Measurements from ENCODE around the gene SPAG9. TPM values are rescaled to one million over a fixed set of nuclear protein-coding genes. Genes with fewer than 3 reads are reported as not detected.
A peak's percentile ranks its signal among the peaks of the same experiment; 100 is the strongest.

The SPAG9 gene
- total and polyA plus RNA-seq, 5 donors from 2014 or later = 4.7 to 98.4 (median 6.0) TPM

DNA sequence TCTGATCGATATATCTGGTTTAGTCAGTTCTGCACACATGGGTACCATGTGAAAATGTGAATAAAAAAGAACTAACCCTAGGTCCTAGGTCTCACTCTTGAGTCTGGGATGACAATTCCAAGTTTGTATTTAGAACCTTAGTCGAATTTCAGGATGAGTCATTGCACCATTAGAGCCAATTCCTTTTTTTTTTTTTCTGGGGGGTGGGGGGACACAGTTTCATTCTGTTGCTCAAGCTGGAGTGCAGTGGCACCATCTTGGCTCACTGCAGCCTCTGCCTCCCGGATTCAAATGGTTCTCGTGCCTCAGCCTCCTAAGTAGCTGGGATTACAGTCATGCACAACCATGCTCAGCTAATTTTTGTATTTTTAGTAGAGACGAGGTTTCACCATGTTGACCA, 41.6 kb downstream of the SPAG9 start:
- peaks cover 29% of the 10 kb centered on the region for H3K36me3 ChIP-seq (ENCODE audit: control insufficient read depth, insufficient read depth, low read length)
- H3K9me3 ChIP-seq (ENCODE audit: control insufficient read depth in 2 of 2, low read length in 2 of 2) = no peaks in the 10 kb centered on the region
- H3K36me3 Mint-ChIP-seq = peaks cover 25% of the 10 kb centered on the region
- H3K27ac ChIP-seq (ENCODE audit: insufficient read depth, low read length, poor library complexity, severe bottlenecking) = no peak overlapping the region
- no peak overlapping the region for H3K27ac Mint-ChIP-seq
- no peak overlapping the region for H3K4me3 ChIP-seq (ENCODE audit: low read depth, low read length)
- ATAC-seq (ENCODE audit: low read depth in 2 of 2) (no peak), DNase-seq (no peak)
- H3K4me3 Mint-ChIP-seq = no peak overlapping the region
- peaks cover 12 to 19% (median 15%) of the 10 kb centered on the region in 4 donors for H3K4me1 Mint-ChIP-seq
- no peaks in the 10 kb centered on the region for H3K27me3 Mint-ChIP-seq
- H3K9me3 Mint-ChIP-seq = no peaks in the 10 kb centered on the region
- no peaks in the 10 kb centered on the region for H3K27me3 ChIP-seq (ENCODE audit: control insufficient read depth, insufficient read depth, low read length)
- H3K4me1 ChIP-seq (ENCODE audit: control insufficient read depth, insufficient read depth, low read length, poor library complexity, severe bottlenecking) = no peaks in the 10 kb centered on the region

DNA sequence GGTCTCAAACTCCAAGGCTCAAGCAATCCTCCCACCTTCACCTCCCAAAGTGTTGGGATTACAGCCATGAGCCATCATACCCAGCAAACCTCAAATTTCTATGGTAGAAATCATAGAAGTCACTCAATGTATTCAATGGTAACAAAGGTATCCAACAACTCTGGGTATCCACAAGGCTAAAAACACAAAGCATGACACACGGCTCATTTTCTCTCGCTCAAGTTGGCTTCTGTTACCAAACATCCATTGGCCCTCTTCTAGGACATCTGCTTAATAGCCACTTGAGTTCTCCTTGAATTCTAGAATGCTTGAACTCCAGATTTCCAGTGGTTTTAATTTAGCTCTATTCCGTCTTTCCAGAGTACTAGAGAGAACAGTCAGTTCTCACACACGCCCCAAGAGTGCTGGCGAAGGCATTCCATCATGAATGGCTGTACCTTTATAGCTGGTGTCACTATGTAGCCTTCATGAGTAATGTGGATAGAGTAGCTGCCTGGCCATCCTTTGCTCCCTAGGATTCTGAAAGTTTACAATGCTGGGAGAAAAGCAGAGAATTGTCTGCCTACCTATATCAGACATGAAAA, 42.6 kb downstream of the SPAG9 start:
- no peak for DNase-seq
- H3K4me3 Mint-ChIP-seq = no peak overlapping the region
- Histone ChIP-seq H3K4me3 (ENCODE audit: low read depth, low read length) (no peak overlapping the region), H3K27me3 (ENCODE audit: control insufficient read depth, insufficient read depth, low read length) (no peaks in the 10 kb centered on the region), H3K36me3 (ENCODE audit: control insufficient read depth, insufficient read depth, low read length) (peaks cover 29% of the 10 kb centered on the region), H3K4me1 (ENCODE audit: control insufficient read depth, insufficient read depth, low read length, poor library complexity, severe bottlenecking) (no peaks in the 10 kb centered on the region), H3K9me3 (ENCODE audit: control insufficient read depth in 2 of 2, low read length in 2 of 2) (no peaks in the 10 kb centered on the region), H3K27ac (ENCODE audit: insufficient read depth, low read length, poor library complexity, severe bottlenecking) (no peak overlapping the region)
- H3K27ac Mint-ChIP-seq = peak overlapping the region in 1 of 3 donors; percentile 38
- no peaks in the 10 kb centered on the region for H3K9me3 Mint-ChIP-seq
- ATAC-seq (ENCODE audit: low read depth in 2 of 2) = no peak
- H3K36me3 Mint-ChIP-seq = peaks cover 25% of the 10 kb centered on the region
- H3K4me1 Mint-ChIP-seq = peaks cover 12 to 14% (median 13%) of the 10 kb centered on the region in 4 donors
- no peaks in the 10 kb centered on the region for H3K27me3 Mint-ChIP-seq

DNA sequence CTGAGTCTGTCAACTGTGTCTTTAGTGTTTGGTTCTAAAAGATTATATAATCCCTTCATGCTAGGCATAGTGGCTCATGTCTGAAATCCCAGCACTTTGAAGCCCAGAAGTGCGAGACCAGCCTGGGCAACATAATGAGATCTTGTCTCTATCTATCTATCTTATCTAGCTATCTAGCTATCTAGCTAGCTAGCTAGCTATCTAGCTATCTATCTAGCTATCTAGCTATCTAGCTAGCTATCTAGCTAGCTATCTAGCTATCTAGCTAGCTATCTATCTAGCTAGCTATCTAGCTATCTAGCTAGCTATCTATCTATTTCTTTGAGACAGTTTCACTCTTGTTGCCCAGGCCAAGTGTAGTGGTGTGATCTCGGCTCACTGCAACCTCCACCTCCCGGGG, 43.8 kb downstream of the SPAG9 start:
- ATAC-seq (ENCODE audit: low read depth in 2 of 2) (no peak), DNase-seq (no peak)
- Mint-ChIP-seq H3K27me3 (no peaks in the 10 kb centered on the region), H3K9me3 (no peaks in the 10 kb centered on the region), H3K4me1 (peaks cover 5 to 11% (median 10%) of the 10 kb centered on the region in 4 donors), H3K4me3 (no peak overlapping the region), H3K27ac (no peak overlapping the region), H3K36me3 (peaks cover 24% of the 10 kb centered on the region)
- Histone ChIP-seq H3K36me3 (ENCODE audit: control insufficient read depth, insufficient read depth, low read length) (peaks cover 31% of the 10 kb centered on the region), H3K4me1 (ENCODE audit: control insufficient read depth, insufficient read depth, low read length, poor library complexity, severe bottlenecking) (no peaks in the 10 kb centered on the region), H3K4me3 (ENCODE audit: low read depth, low read length) (no peak overlapping the region), H3K27ac (ENCODE audit: insufficient read depth, low read length, poor library complexity, severe bottlenecking) (no peak overlapping the region), H3K9me3 (ENCODE audit: control insufficient read depth in 2 of 2, low read length in 2 of 2) (no peaks in the 10 kb centered on the region), H3K27me3 (ENCODE audit: control insufficient read depth, insufficient read depth, low read length) (no peaks in the 10 kb centered on the region)

DNA sequence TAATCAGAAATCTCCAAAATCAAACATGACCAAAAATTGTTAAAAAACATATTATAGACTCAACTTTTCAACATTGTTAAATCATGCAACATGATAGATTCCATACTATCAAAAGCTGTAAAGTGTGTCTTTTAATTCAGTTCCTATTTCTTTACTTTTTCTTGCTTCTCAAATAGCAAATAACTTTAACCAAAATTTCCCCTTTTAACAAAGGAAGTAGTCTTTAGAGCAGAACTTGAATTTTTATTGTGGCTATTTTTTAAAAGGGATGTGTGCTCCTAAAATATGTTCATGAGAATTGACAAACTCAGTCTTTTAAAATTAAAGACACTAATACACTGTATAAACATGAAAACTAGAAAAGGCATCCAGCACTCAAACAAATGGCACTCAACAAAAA, 49.1 kb downstream of the SPAG9 start:
- Mint-ChIP-seq H3K36me3 (peaks cover 4% of the 10 kb centered on the region), H3K9me3 (no peaks in the 10 kb centered on the region), H3K4me1 (peaks cover 22 to 37% (median 25%) of the 10 kb centered on the region in 4 donors), H3K4me3 (no peak overlapping the region), H3K27ac (no peak overlapping the region), H3K27me3 (no peaks in the 10 kb centered on the region)
- Histone ChIP-seq H3K27ac (ENCODE audit: insufficient read depth, low read length, poor library complexity, severe bottlenecking) (no peak overlapping the region), H3K36me3 (ENCODE audit: control insufficient read depth, insufficient read depth, low read length) (peaks cover 5% of the 10 kb centered on the region), H3K9me3 (ENCODE audit: control insufficient read depth in 2 of 2, low read length in 2 of 2) (no peaks in the 10 kb centered on the region), H3K27me3 (ENCODE audit: control insufficient read depth, insufficient read depth, low read length) (no peaks in the 10 kb centered on the region), H3K4me3 (ENCODE audit: low read depth, low read length) (no peak overlapping the region), H3K4me1 (ENCODE audit: control insufficient read depth, insufficient read depth, low read length, poor library complexity, severe bottlenecking) (peaks cover 3% of the 10 kb centered on the region)
- DNase-seq = no peak
- ATAC-seq (ENCODE audit: low read depth in 2 of 2) = no peak

DNA sequence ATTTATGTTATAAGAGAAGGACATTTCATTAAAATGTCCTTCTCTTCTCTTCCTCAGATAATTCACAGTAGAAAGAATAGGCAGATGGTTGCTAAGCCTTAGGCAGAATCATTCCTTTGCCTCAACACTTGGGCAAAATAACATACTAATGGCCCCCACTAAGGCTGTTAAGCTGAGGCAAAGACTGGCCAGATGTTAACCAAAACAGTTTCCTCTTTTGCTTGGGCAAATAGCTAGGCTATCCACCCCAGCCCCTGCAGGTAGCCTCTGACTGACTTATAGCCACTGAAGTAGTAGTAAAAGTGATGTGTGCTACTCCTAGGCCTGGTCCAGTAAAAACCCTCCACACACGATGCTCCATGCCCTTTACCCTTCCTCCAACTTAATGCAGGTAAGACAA, 55.2 kb downstream of the SPAG9 start:
- Histone ChIP-seq H3K4me3 (ENCODE audit: low read depth, low read length) (no peak overlapping the region), H3K36me3 (ENCODE audit: control insufficient read depth, insufficient read depth, low read length) (peaks cover 4% of the 10 kb centered on the region), H3K4me1 (ENCODE audit: control insufficient read depth, insufficient read depth, low read length, poor library complexity, severe bottlenecking) (peaks cover 3% of the 10 kb centered on the region), H3K27me3 (ENCODE audit: control insufficient read depth, insufficient read depth, low read length) (no peaks in the 10 kb centered on the region), H3K27ac (ENCODE audit: insufficient read depth, low read length, poor library complexity, severe bottlenecking) (no peak overlapping the region), H3K9me3 (ENCODE audit: control insufficient read depth in 2 of 2, low read length in 2 of 2) (no peaks in the 10 kb centered on the region)
- ATAC-seq (ENCODE audit: low read depth in 2 of 2) = no peak
- no peak for DNase-seq
- H3K27ac Mint-ChIP-seq = no peak overlapping the region
- H3K9me3 Mint-ChIP-seq = no peaks in the 10 kb centered on the region
- H3K36me3 Mint-ChIP-seq = peaks cover 8% of the 10 kb centered on the region
- H3K27me3 Mint-ChIP-seq = no peaks in the 10 kb centered on the region
- H3K4me1 Mint-ChIP-seq = peaks cover 14 to 38% (median 28%) of the 10 kb centered on the region in 4 donors
- H3K4me3 Mint-ChIP-seq = no peak overlapping the region

DNA sequence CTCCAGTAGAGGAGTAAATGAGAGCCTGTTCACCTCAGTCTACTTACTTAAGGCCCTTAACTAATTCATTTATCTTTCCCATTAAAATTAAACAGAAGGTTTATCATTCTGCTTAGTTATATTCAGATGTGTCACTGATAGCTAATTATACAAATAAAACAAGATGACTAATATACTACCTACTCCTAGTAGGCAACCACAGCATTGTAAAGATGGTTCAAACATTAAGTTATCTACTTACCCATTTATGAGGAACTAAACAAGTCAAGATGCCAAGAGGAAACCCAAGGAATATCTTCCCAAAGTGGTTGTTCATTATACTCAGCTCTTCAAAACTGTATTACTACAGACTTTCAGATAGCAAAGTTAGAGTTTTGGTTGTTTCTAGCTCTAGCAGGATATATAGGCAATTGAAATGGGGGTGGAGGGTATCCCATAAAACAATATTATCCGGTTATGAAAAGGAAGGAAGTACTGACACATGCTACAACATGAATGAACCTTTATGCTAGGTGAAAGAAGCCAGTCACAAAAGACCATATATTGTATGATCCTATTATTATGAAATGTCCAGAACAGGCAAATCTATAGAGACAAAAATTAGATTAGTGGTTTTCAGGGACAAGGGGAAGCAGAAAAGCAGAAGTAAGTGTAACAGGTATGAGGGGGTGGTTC, 56.5 kb downstream of the SPAG9 start:
- H3K4me1 ChIP-seq (ENCODE audit: control insufficient read depth, insufficient read depth, low read length, poor library complexity, severe bottlenecking) = peaks cover 3% of the 10 kb centered on the region
- ATAC-seq (ENCODE audit: low read depth in 2 of 2) (no peak), DNase-seq (no peak)
- peaks cover 4% of the 10 kb centered on the region for H3K36me3 ChIP-seq (ENCODE audit: control insufficient read depth, insufficient read depth, low read length)
- Mint-ChIP-seq H3K36me3 (peaks cover 8% of the 10 kb centered on the region), H3K4me3 (no peak overlapping the region), H3K9me3 (no peaks in the 10 kb centered on the region), H3K27ac (no peak overlapping the region), H3K27me3 (no peaks in the 10 kb centered on the region), H3K4me1 (peaks cover 14 to 40% (median 26%) of the 10 kb centered on the region in 4 donors)
- no peak overlapping the region for H3K27ac ChIP-seq (ENCODE audit: insufficient read depth, low read length, poor library complexity, severe bottlenecking)
- no peaks in the 10 kb centered on the region for H3K9me3 ChIP-seq (ENCODE audit: control insufficient read depth in 2 of 2, low read length in 2 of 2)
- H3K27me3 ChIP-seq (ENCODE audit: control insufficient read depth, insufficient read depth, low read length) = no peaks in the 10 kb centered on the region
- H3K4me3 ChIP-seq (ENCODE audit: low read depth, low read length) = no peak overlapping the region

DNA sequence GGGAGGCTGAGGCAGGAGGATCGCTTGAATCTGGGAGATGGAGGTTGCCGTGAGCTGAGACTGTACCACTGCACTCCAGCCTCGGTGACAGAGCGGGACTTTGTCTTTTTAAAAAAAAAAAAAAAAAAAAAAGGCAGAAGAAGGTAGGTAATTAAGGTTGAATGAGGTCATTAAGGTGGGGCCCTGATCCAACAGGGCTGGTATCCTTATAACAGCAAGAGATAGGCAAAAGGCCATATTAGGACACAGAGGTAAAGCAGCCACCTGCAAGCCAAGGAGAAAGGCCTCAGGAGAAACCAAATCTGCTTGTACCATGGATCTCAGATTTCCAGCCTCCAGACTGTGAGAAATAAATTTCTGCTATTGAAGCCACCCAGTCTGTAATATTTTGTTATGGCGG, 60.3 kb downstream of the SPAG9 start:
- no peak overlapping the region for H3K27ac Mint-ChIP-seq
- no peaks in the 10 kb centered on the region for H3K36me3 ChIP-seq (ENCODE audit: control insufficient read depth, insufficient read depth, low read length)
- H3K9me3 Mint-ChIP-seq = no peaks in the 10 kb centered on the region
- peaks cover 12 to 32% (median 26%) of the 10 kb centered on the region in 4 donors for H3K4me1 Mint-ChIP-seq
- H3K4me3 ChIP-seq (ENCODE audit: low read depth, low read length) = no peak overlapping the region
- no peaks in the 10 kb centered on the region for H3K4me1 ChIP-seq (ENCODE audit: control insufficient read depth, insufficient read depth, low read length, poor library complexity, severe bottlenecking)
- no peak overlapping the region for H3K4me3 Mint-ChIP-seq
- no peaks in the 10 kb centered on the region for H3K27me3 ChIP-seq (ENCODE audit: control insufficient read depth, insufficient read depth, low read length)
- no peaks in the 10 kb centered on the region for H3K27me3 Mint-ChIP-seq
- H3K9me3 ChIP-seq (ENCODE audit: control insufficient read depth in 2 of 2, low read length in 2 of 2) = no peaks in the 10 kb centered on the region
- no peak for ATAC-seq (ENCODE audit: low read depth in 2 of 2)
- H3K27ac ChIP-seq (ENCODE audit: insufficient read depth, low read length, poor library complexity, severe bottlenecking) = no peak overlapping the region
- no peak for DNase-seq
- H3K36me3 Mint-ChIP-seq = peaks cover 8% of the 10 kb centered on the region

DNA sequence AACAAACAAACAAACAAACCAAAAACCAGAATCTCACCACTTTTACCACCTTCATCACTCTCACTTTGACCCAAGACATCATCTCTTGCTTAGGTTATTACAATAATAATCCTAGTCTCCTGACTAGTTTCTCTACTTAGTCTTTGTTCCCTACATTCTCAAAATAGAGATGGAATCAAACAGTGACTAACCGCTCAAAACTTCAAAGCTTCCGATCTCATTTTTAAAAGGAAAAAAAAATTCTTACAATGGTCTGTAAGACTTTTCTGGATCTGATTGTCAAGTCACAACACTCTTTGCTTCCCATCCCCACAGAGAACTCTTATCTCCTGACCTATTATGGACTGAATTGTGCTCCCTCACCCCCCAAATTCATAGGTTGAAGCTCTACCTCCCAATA, 60.9 kb downstream of the SPAG9 start:
- Mint-ChIP-seq H3K36me3 (peaks cover 9% of the 10 kb centered on the region), H3K4me1 (peaks cover 12 to 32% (median 26%) of the 10 kb centered on the region in 4 donors), H3K27me3 (no peaks in the 10 kb centered on the region), H3K9me3 (no peaks in the 10 kb centered on the region), H3K4me3 (no peak overlapping the region), H3K27ac (peak overlapping the region in 1 of 3 donors; percentile 30)
- no peaks in the 10 kb centered on the region for H3K9me3 ChIP-seq (ENCODE audit: control insufficient read depth in 2 of 2, low read length in 2 of 2)
- no peak overlapping the region for H3K27ac ChIP-seq (ENCODE audit: insufficient read depth, low read length, poor library complexity, severe bottlenecking)
- no peaks in the 10 kb centered on the region for H3K4me1 ChIP-seq (ENCODE audit: control insufficient read depth, insufficient read depth, low read length, poor library complexity, severe bottlenecking)
- H3K4me3 ChIP-seq (ENCODE audit: low read depth, low read length) = no peak overlapping the region
- DNase-seq (no peak), ATAC-seq (ENCODE audit: low read depth in 2 of 2) (no peak)
- H3K27me3 ChIP-seq (ENCODE audit: control insufficient read depth, insufficient read depth, low read length) = no peaks in the 10 kb centered on the region
- peaks cover 1% of the 10 kb centered on the region for H3K36me3 ChIP-seq (ENCODE audit: control insufficient read depth, insufficient read depth, low read length)

Measured in CD4-positive, CD25-positive, alpha-beta regulatory T cell (primary cell).